GM13976 (cell line): ENCODE data around the gene NEO1.

Experiments used
- DNase-seq: peaks from one replicate; pipeline ENCODE4 v3.0.0; 2012; ENCODE audit warnings: low spot score
- CTCF ChIP-seq: IDR thresholded peaks from 2 replicates; pipeline ENCODE4 v1.5.1; 2012; ENCODE audit warnings: borderline replicate concordance, mild to moderate bottlenecking; ENCODE audit not compliant: insufficient read depth; ENCODE audit errors: extremely low read depth, missing control alignments, control extremely low read depth
- in situ Hi-C: fragments of 300-500 bp; cut with MboI; formaldehyde crosslinking; loops from one replicate; pipeline ENCODE4 v1.12.0; 2022; ENCODE audit warnings: low sequenced_read_pairs, mixed read lengths, inconsistent platforms; ENCODE audit not compliant: unreplicated experiment

The NEO1 gene

GRCh38 chr15:73352082-73352481 is 299.8 kb downstream of the NEO1 start:
- no peak for DNase-seq
- in situ Hi-C loops: no loop called here
- no peak for TF ChIP-seq CTCF

- no peak for DNase-seq
- no peak for TF ChIP-seq CTCF
- in situ Hi-C loops: no loop called here
Measured at GRCh38 chr15:73353734-73354133, 301.5 kb downstream of the NEO1 start.

- DNase-seq: no peak
- in situ Hi-C loops: no loop called here
- TF ChIP-seq CTCF: no peak
Measured at GRCh38 chr15:73354241-73354640, 302.0 kb downstream of the NEO1 start.
